Karpas-422 (cell line): ENCODE results near the gene PRTFDC1. TPM values are rescaled to one million over a fixed set of nuclear protein-coding genes. Genes with fewer than 3 reads are reported as not detected.
"Not testable (repeated sequence)": the region's sequence is repeated elsewhere in the genome, so short reads cannot be mapped to it uniquely, and the experiment has no call there.

Experiments used
- DNase-seq: peaks from one replicate; pipeline ENCODE4 v3.0.0-alpha.2; 2015
- H2AFZ ChIP-seq: fragments of 200-600 bp; sonication (generic); 2 replicates; pipeline ENCODE4 v1.6.1; 2014; ENCODE audit warnings: antibody characterized with exemption, low read length, mixed read lengths
- H3K27ac ChIP-seq: fragments of 200-600 bp; sonication (generic); 2 replicates; pipeline ENCODE4 v1.5.1; 2014; ENCODE audit warnings: mild to moderate bottlenecking, low read length, moderate library complexity
- H3K27me3 ChIP-seq: fragments of 200-600 bp; sonication (generic); 2 replicates; pipeline ENCODE4 v1.6.1; 2014; ENCODE audit warnings: low read length, mixed read lengths
- H3K36me3 ChIP-seq: fragments of 200-600 bp; sonication (generic); 2 replicates; pipeline ENCODE4 v1.6.1; 2014; ENCODE audit warnings: low read length, mixed read lengths; ENCODE audit not compliant: insufficient read depth
- H3K4me1 ChIP-seq: fragments of 200-600 bp; sonication (generic); 2 replicates; pipeline ENCODE4 v1.6.1; 2014; ENCODE audit warnings: mild to moderate bottlenecking, low read length, mixed read lengths
- H3K4me2 ChIP-seq: fragments of 200-600 bp; sonication (generic); 2 replicates; pipeline ENCODE4 v1.6.1; 2014; ENCODE audit warnings: low read length, low read depth, mild to moderate bottlenecking; ENCODE audit not compliant: poor library complexity, severe bottlenecking
- H3K4me3 ChIP-seq: fragments of 200-600 bp; sonication (generic); 2 replicates; pipeline ENCODE4 v1.5.1; 2014; ENCODE audit warnings: mild to moderate bottlenecking, antibody characterized with exemption, low read length, mixed read lengths
- H3K79me2 ChIP-seq: fragments of 200-600 bp; sonication (generic); 2 replicates; pipeline ENCODE4 v1.6.1; 2014; ENCODE audit warnings: mild to moderate bottlenecking, low read length, mixed read lengths
- H3K9ac ChIP-seq: fragments of 200-600 bp; sonication (generic); 2 replicates; pipeline ENCODE4 v1.6.0; 2014; ENCODE audit warnings: low read length
- H3K9me2 ChIP-seq: fragments of 200-600 bp; sonication (generic), shearing (Covaris generic); replicated peaks from 2 replicates; pipeline ENCODE4 v1.6.0; 2014; ENCODE audit warnings: mild to moderate bottlenecking, low read length, moderate library complexity; ENCODE audit not compliant: insufficient read depth
- H3K9me3 ChIP-seq: fragments of 300-700, 200-600 bp; sonication (generic); 2 replicates; pipeline ENCODE4 v1.6.1; 2014; ENCODE audit warnings: low read length, mixed read lengths
- H4K20me1 ChIP-seq: fragments of 200-600 bp; sonication (generic); 2 replicates; pipeline ENCODE4 v1.6.1; 2014; ENCODE audit warnings: mild to moderate bottlenecking, antibody characterized with exemption, low read length, low read depth; ENCODE audit not compliant: insufficient read depth
- total RNA-seq: library from RNA; depleted of rRNA; stranded (reverse); fragments of >200 nt; shearing (Covaris generic); gene quantifications from 2 replicates; pipeline ENCODE4 v1.2.3, GENCODE V29; 2014; ENCODE audit warnings: low replicate concordance

Gene PRTFDC1
- total RNA-seq, 1 experiment from 2014 or later, result not detected

DNA sequence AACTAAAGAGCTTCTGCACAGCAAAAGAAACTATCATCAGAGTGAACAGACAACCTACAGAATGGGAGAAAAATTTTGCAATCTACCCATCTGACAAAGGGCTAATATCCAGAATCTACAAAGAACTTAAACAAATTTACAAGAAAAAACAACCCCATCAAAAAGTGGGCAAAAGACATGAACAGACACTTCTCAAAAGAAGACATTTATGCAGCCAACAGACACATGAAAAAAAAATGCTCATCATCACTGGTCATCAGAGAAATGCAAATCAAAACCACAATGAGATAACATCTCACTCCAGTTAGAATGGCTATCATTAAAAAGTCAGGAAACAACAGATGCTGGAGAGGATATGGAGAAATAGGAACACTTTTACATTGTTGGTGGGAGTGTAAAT, 27.9 kb downstream of the PRTFDC1 start:
- H3K9me3 ChIP-seq, H3K9ac ChIP-seq, H3K27me3 ChIP-seq: not testable (repeated sequence)

DNA sequence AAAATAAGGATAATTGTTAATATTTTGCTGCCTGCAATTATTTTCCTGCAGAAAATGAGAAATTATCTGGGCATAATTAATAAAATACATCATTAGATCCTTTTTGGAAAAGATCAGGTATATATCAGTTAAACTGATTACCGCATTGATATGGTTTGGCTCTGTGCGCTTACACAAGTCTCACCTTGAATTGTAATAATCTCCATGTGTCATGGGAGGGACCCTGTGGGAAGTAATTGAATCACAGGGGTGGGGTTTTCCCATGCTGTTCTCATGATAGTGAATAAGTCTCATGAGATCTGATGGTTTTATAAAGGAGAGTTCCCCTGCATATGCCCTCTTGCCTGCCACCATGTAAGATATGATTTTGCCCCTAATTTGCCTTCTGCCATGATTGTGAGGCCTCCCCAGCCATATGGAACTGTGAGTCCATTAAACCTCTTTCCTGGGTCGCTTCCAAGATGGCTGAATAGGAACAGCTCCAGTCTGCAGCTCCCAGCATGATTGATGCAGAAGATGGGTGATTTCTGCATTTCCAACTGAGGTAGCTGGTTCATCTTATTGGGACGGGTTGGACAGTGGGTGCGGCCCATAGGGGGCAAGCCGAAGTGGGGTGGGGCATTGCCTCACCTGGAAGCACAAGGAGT, 30.1 kb downstream of the PRTFDC1 start:
- not testable (repeated sequence) for DNase-seq, H3K27ac ChIP-seq, H3K9me2 ChIP-seq, H3K9ac ChIP-seq, H3K36me3 ChIP-seq, H3K4me2 ChIP-seq, H2AFZ ChIP-seq, H3K27me3 ChIP-seq, H4K20me1 ChIP-seq, H3K4me3 ChIP-seq, H3K4me1 ChIP-seq, H3K79me2 ChIP-seq, H3K9me3 ChIP-seq

More for the DNA sequence above, 27.9 kb downstream of the PRTFDC1 start:
- H4K20me1 ChIP-seq, H3K4me1 ChIP-seq, H3K9me2 ChIP-seq, H3K4me2 ChIP-seq, H3K4me3 ChIP-seq, DNase-seq, H3K79me2 ChIP-seq, H2AFZ ChIP-seq, H3K36me3 ChIP-seq, H3K27ac ChIP-seq: not testable (repeated sequence)

DNA sequence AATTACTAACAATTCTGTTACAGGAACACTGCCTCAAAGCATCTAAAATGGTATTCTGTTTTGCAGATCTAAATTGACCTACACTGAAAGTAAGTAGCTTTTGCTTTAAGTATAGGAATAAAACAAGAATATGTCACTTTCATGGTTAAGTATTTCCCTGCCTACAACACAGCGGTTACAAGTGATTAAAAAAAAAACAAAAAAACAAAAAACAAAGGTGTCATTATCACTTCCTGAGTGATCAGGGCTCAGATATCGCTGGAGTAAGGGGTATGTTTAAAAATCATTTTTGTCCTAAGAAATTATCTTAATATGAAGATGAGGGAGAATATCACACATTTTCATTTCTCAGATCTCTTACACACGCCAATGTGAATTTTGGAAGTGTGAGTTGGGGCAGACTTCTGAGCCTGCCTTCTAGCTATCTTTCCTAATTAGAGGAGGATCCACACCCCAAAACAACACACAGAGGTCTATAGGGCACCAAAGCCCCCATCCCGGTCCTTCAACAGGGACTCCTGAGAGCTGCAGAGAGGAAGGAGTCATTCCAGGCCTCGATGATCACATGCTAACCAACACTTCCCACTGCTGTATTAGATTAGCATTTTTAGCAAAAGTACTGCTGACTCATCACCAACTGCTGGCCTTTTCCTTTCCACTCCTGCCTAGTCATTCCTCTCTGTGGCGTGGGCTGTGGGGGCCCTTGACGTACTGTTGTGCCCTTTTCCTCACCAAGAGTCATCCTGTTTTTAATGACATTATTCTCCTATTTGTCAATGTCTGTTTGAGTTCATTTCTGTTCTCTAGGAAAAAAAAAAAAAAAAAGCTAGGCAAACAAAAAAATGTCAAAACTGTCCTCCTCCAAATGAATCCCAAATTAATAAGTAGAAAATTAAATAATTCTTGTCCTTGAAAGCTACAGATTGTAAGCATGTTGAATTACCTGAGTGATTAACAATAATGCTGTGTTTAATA, 31.2 kb downstream of the PRTFDC1 start:
- Histone ChIP-seq H2AFZ (no peak overlapping the region), H3K9me2 (no peaks in the 10 kb centered on the region), H3K4me2 (no peak overlapping the region), H3K27ac (no peak overlapping the region), H3K79me2 (no peaks in the 10 kb centered on the region), H3K4me3 (no peak overlapping the region), H3K27me3 (no peaks in the 10 kb centered on the region), H3K4me1 (no peaks in the 10 kb centered on the region), H3K9me3 (peaks cover 4% of the 10 kb centered on the region), H4K20me1 (no peaks in the 10 kb centered on the region), H3K36me3 (no peaks in the 10 kb centered on the region), H3K9ac (no peak overlapping the region)
- DNase-seq, result no peak

DNA sequence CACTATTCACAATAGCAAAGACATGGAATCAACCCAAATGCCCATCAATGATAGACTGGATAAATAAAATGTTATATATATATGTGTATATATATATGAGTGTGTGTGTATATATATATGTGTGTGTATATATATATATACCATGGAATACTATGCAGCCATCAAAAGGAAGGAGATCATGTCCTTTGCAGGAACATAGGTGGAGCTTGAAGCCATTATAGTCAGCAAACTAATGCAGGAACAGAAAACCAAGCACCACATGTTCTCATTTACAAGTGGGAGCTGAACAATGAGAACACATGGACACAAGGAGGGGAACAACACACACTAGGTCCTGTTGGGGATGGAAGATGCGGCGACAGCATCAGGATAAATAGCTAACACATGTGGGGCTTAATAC, 32.2 kb downstream of the PRTFDC1 start:
- not testable (repeated sequence) for H4K20me1 ChIP-seq, H3K27ac ChIP-seq, H3K9me2 ChIP-seq, H3K4me2 ChIP-seq, H3K79me2 ChIP-seq, H3K4me1 ChIP-seq, H3K9me3 ChIP-seq, H3K9ac ChIP-seq, H3K27me3 ChIP-seq, H3K4me3 ChIP-seq, DNase-seq, H2AFZ ChIP-seq, H3K36me3 ChIP-seq

DNA sequence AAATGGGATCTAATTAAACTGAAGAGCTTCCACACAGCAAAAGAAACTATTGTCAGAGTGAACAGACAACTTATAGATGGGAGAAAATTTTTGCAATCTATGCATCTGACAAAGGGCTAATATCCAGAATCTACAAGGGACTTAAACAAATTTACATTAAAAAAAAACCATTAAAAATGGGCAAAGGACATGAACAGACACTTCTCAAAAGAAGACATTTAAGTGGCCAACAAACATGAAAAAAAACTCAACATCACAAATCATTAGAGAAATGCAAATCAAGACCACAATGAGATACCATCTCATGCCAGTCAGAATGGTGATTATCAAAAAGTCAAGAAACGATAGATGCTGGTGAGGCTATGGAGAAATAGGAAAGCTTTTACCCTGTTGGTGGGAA, 32.8 kb downstream of the PRTFDC1 start:
- H3K4me1 ChIP-seq, H3K27ac ChIP-seq, H3K9ac ChIP-seq, H2AFZ ChIP-seq, H3K36me3 ChIP-seq, H3K79me2 ChIP-seq, H3K9me3 ChIP-seq, H3K9me2 ChIP-seq, H3K4me3 ChIP-seq, H3K4me2 ChIP-seq, DNase-seq, H3K27me3 ChIP-seq, H4K20me1 ChIP-seq: not testable (repeated sequence)

DNA sequence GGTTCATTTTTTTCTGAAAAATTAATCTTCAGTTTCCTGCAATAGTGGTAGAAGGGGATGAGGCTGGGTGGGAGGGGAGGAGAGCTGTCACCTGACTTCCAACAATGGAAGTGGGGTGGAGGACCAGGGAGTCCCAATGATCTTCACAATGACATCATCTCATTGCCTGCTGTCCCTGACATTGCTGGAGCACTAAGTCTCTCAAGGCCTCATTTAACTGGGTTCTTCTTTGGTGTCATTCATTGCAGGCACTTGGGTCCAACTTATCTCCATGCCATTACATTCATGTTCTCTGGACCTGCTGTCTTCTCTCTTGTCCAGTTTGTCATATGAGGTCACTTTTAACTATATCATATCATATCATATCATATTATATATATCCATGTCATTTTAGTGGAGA, 34.4 kb downstream of the PRTFDC1 start:
- DNase-seq, result no peak
- Histone ChIP-seq H3K79me2 (no peaks in the 10 kb centered on the region), H3K4me1 (no peaks in the 10 kb centered on the region), H3K9me2 (no peaks in the 10 kb centered on the region), H3K36me3 (no peaks in the 10 kb centered on the region), H4K20me1 (no peaks in the 10 kb centered on the region), H3K27ac (no peak overlapping the region), H3K27me3 (no peaks in the 10 kb centered on the region), H3K9ac (no peak overlapping the region), H3K4me3 (no peak overlapping the region), H3K4me2 (no peak overlapping the region), H3K9me3 (peaks cover 7% of the 10 kb centered on the region; the same call in 1 of the 2 replicates), H2AFZ (no peak overlapping the region)

DNA sequence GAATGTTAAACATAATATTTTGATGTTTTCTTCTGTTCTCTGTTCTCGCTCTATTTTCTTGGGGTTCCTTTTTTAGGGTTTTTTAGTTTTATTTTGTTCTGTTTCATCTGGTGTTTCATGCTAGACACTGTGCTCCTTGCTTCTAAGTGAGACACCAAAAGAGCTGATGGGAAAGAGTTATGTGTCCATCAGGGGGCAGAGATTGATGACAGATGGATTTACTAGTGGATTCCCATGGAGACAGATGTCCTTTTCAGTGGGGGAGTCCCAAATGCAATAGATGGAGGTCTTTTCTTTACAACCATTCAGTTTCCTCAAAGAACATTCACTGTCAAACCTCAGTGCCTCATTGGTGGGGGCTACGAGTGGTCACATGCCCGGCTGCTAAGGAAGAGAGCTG, 34.9 kb downstream of the PRTFDC1 start:
- H3K4me1 ChIP-seq, result no peaks in the 10 kb centered on the region
- H2AFZ ChIP-seq, result no peak overlapping the region
- no peaks in the 10 kb centered on the region for H4K20me1 ChIP-seq

DNA sequence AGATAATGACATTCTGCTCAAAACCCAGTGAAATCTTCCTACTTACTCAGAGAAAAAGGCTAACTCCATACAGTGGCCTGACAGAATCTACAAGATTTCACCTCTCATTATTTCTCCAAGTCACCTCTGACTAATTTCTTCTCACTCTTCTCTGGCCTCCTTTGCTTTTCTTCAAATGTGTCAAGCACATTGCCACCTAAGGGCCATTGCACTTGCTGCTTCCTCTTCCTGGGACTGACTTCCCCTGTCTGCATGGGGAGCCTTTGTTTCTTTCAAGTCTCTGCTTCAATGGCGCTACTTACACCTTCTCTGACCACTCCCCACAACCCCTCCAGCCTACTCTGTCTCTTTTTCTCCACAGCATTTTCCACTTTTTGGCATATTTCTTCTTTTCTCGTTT, 36.0 kb downstream of the PRTFDC1 start:
- no peak overlapping the region for H2AFZ ChIP-seq
- no peaks in the 10 kb centered on the region for H3K36me3 ChIP-seq
- no peaks in the 10 kb centered on the region for H3K79me2 ChIP-seq
- no peaks in the 10 kb centered on the region for H3K27me3 ChIP-seq
- H3K9ac ChIP-seq, result no peak overlapping the region
- H3K27ac ChIP-seq, result no peak overlapping the region
- H3K4me3 ChIP-seq, result no peak overlapping the region
- DNase-seq, result no peak
- H3K4me1 ChIP-seq, result no peaks in the 10 kb centered on the region
- H3K9me2 ChIP-seq, result no peaks in the 10 kb centered on the region
- H3K4me2 ChIP-seq, result no peak overlapping the region
- H4K20me1 ChIP-seq, result no peaks in the 10 kb centered on the region
- H3K9me3 ChIP-seq, result peaks cover 8% of the 10 kb centered on the region

More for the DNA sequence above, 34.9 kb downstream of the PRTFDC1 start:
- Histone ChIP-seq H3K9me2 (no peaks in the 10 kb centered on the region), H3K4me2 (no peak overlapping the region), H3K27me3 (no peaks in the 10 kb centered on the region), H3K27ac (no peak overlapping the region), H3K4me3 (no peak overlapping the region), H3K9ac (no peak overlapping the region), H3K36me3 (no peaks in the 10 kb centered on the region), H3K79me2 (no peaks in the 10 kb centered on the region), H3K9me3 (peaks cover 7% of the 10 kb centered on the region; the same call in 1 of the 2 replicates)
- no peak for DNase-seq
